NAMALWA (cell line): ENCODE measurements around the gene PLD3.

Experiments used
- DNase-seq: peaks from one replicate; pipeline ENCODE4 v3.0.0-alpha.2; 2015; ENCODE audit warnings: low spot score

PLD3 gene

GRCh38 chr19:40348125-40348913, at the start of gene PLD3, which contains the start of gene C19orf47:
Gene PLD3 (plus strand): TSS chr19:40348695. CDS start chr19:40366484, 17,789 bp downstream.
Gene C19orf47 (minus strand): TSS chr19:40348397. CDS start chr19:40341857, 6,540 bp downstream.
- DNase-seq = peak; percentile 99

GRCh38 chr19:40300668-40301067, 47.8 kb upstream of the PLD3 start:
- DNase-seq = no peak

- no peak for DNase-seq
Measured at GRCh38 chr19:40302224-40303011, 46.1 kb upstream of the PLD3 start.

GRCh38 chr19:40303765-40304164, 44.7 kb upstream of the PLD3 start:
- DNase-seq = no peak

GRCh38 chr19:40304306-40304705, 44.2 kb upstream of the PLD3 start:
- no peak for DNase-seq

- DNase-seq = peak; percentile 91
Measured at GRCh38 chr19:40305403-40305802, 43.1 kb upstream of the PLD3 start.

GRCh38 chr19:40309666-40310065, 38.8 kb upstream of the PLD3 start:
- DNase-seq = no peak

- DNase-seq = no peak
Measured at GRCh38 chr19:40312533-40312932, 36.0 kb upstream of the PLD3 start.

GRCh38 chr19:40313229-40313983, 35.1 kb upstream of the PLD3 start:
- no peak for DNase-seq

- no peak for DNase-seq
Measured at GRCh38 chr19:40314656-40315055, 33.8 kb upstream of the PLD3 start.

- DNase-seq = no peak
Measured at GRCh38 chr19:40315812-40316470, 32.6 kb upstream of the PLD3 start.

GRCh38 chr19:40317338-40317737, 31.2 kb upstream of the PLD3 start:
- DNase-seq = no peak

GRCh38 chr19:40320558-40320935, 27.9 kb upstream of the PLD3 start:
- DNase-seq = no peak

- DNase-seq = no peak
Measured at GRCh38 chr19:40321076-40321475, 27.4 kb upstream of the PLD3 start.

GRCh38 chr19:40321566-40322270, 26.8 kb upstream of the PLD3 start:
- DNase-seq = no peak

- no peak for DNase-seq
Measured at GRCh38 chr19:40322271-40322610, 26.3 kb upstream of the PLD3 start.

GRCh38 chr19:40322951-40323615, 25.4 kb upstream of the PLD3 start:
- no peak for DNase-seq

- DNase-seq = no peak
Measured at GRCh38 chr19:40323705-40324104, 24.8 kb upstream of the PLD3 start.

- DNase-seq = no peak
Measured at GRCh38 chr19:40326201-40326600, 22.3 kb upstream of the PLD3 start.

GRCh38 chr19:40331052-40331451, 17.4 kb upstream of the PLD3 start:
- no peak for DNase-seq

- no peak for DNase-seq
Measured at GRCh38 chr19:40332669-40333068, 15.8 kb upstream of the PLD3 start.
